C4-2B (cell line): Measurements from ENCODE around the gene TYMP.

ENCODE experiments used
- CTCF ChIP-seq: fragments of 450-650 bp; conservative IDR thresholded peaks from 2 replicates; pipeline ENCODE4 v1.5.1; 2017; ENCODE audit warnings: mild to moderate bottlenecking
- ZFX ChIP-seq: fragments of 450-650 bp; IDR thresholded peaks from 2 replicates; pipeline ENCODE4 v1.6.1; 2017

- TF ChIP-seq CTCF = no peak
- peak; percentile 35; the same call in 1 of the 2 replicates for TF ChIP-seq ZFX
Observed at GRCh38 chr22:50530580-50530876, 716 bp upstream of the TYMP start.
